SKM-1 treated with dmso at 0.1 percent for 144 hours (cell line): ENCODE results near the gene ST6GALNAC3.
"Not testable (repeated sequence)": the region's sequence is repeated elsewhere in the genome, so short reads cannot be mapped to it uniquely, and the experiment has no call there.

Source experiments
- DNase-seq: peaks from one replicate; lab custom pipeline; 2025; ENCODE audit not compliant: unreplicated experiment; lab: John Stamatoyannopoulos, UW

The ST6GALNAC3 gene

GRCh38 chr1:76073481-76073880 lies 1.1 kb upstream of the ST6GALNAC3 start:
- peak; percentile 15 for DNase-seq

DNA sequence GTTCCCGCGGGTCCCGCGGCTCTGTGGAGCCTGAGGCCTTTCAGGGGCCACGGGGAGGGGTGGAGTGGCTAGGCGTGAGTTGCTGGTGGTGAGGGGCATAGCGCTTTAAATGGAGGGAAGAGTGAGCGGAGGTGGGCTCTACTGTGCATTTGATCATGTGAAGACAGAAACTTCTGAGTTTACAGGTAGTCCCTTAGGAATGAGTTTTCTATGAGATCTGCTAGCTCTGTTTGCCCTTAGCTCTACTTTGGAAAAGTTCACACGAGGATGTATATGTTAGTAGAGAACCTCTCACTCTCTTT lies 593 bp downstream of the ST6GALNAC3 start:
- DNase-seq = no peak

DNA sequence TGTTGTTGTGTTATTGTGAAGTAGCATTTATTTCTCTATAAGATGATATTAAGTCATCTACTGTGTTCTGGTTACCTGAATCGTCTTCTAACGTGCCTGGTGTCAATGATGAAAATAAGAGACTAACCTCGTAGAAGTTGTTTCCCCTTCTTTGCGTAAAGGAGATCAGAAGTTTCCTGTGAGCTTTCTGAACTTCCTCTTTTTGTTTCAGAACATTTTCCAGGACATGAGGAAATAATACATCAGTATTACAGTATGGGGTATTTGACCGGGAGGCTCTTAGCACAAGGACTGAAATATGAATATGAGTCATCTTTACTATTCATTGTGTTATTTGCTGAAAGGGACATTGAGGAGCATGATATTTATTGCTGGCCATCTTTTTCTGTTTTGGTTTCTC lies 1.3 kb downstream of the ST6GALNAC3 start:
- DNase-seq = peak; percentile 97

DNA sequence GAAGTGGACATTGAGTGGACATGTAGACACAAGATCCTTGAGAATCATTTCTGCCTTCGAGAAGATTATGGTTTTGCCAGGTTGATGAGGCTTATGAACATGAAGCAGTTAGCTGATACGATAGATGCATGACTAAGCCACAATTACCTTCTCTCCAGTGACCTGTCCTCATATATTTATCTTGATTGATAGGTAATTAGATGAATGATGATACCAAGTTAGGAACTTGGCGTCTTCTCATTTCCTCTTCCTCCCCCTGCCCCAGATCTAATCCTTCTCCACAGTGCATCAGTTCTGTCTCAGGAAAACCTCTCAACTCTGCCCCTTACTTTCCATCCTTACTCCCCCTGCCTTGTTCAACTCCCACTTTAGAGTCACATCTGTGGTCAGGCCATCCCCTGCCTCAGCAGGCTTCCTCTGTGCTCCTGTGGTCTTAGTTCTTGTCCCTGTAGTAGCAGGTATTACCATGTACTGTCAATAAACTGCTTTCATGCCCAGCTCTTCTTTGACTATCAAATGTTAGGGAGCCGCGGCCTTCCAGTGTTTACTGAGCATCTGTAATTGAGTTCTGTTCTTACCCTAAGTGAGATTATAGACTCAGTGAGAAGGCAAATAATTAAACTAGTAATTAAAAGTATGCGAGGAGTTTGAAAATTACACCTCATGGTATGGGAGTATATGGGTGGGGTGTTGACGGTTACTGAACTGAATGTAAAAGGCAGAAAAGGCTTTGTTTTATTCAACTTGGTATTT lies 5.1 kb downstream of the ST6GALNAC3 start:
- no peak for DNase-seq

- DNase-seq = no peak
Observed at GRCh38 chr1:76080552-76081079, 6.1 kb downstream of the ST6GALNAC3 start.

- DNase-seq = no peak
Observed at GRCh38 chr1:76082062-76082461, 7.5 kb downstream of the ST6GALNAC3 start.

DNA sequence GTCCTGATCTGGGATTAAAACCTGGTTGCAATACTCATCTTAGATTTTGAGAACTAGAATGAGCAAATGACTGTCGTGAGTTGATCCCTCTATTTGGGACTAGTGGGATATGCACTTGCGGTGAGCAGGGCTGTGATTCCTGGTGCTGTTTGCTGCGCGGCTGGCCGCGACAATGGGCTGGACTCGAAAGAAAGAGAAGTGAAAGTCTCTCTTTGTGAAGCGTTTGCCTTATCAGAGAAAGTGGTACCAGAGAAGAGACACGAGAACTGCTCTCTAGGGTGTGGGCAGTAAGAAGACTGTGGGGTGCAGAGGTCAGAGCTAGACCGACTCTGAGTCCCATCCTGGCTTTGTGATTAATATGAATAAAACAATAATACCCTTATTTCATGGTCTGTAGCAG lies 8.6 kb downstream of the ST6GALNAC3 start:
- no peak for DNase-seq

DNA sequence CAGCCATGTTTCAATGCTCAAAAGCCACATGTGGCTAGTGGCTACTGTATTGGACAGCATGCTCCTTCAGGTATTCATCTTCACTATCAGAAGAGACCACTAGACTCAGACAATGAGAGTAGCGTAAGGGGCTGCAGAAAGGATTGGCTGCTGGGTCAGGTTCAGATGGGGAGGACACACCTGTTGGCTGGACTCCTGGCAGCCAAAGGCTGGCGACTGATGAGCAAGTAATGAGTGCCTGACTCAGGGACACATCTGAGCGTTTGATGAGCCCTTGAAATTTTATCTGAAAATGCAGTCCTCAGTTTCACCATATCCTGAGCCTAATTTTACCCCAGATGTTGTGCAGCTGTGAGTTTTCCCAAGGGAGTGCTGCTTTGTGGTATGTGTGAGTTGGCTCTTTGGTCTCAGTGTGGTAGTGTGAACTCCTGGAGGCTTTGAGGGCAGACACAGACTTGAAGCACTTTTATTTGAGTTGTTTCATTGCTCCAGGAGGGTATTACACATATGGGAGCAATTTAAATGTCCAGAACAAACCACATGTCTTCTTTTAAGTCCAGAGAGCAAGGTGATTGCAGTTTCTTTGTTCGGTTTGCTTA lies 9.6 kb downstream of the ST6GALNAC3 start:
- DNase-seq = no peak

DNA sequence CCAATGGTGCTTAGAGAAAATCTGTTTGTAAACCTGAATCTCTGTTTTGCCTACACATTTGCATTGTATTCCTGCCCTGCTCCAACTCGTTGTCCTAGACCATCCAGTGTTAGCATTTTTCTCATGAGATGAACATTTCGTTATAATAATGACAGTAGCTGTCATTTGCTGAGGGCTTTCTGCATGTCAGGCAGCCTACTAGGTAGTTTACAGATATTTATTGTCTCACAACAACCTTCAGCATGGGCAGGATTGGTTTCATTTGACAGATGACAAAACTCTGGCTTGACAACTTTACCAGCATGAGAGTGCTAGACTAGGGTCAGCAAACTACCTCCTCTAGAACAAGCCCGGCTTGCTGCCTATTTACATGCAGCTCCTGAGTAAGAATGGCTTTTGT lies 10.1 kb downstream of the ST6GALNAC3 start:
- no peak for DNase-seq

GRCh38 chr1:76086109-76086508 lies 11.6 kb downstream of the ST6GALNAC3 start:
- DNase-seq = no peak

DNA sequence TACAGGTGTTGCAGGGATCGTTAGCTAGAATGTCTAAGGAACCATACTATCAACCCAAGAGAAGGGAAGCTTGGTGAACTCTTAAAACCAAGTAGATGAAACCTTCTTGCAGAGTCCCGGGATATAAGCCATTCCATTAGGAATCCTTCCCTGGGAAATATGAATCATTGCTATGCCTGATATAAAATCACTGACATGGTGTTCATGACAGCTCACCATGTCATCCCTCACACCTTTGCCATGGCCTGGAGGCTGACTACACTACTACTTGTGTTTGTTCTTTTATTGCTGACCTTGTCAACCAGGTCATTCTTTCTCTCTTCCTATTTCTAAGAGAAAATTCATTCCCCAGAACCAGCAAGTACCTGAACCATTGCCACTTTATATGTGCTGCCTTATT lies 12.1 kb downstream of the ST6GALNAC3 start:
- no peak for DNase-seq

GRCh38 chr1:76090283-76091203 lies 16.0 kb downstream of the ST6GALNAC3 start:
- DNase-seq = peak; percentile 64

DNA sequence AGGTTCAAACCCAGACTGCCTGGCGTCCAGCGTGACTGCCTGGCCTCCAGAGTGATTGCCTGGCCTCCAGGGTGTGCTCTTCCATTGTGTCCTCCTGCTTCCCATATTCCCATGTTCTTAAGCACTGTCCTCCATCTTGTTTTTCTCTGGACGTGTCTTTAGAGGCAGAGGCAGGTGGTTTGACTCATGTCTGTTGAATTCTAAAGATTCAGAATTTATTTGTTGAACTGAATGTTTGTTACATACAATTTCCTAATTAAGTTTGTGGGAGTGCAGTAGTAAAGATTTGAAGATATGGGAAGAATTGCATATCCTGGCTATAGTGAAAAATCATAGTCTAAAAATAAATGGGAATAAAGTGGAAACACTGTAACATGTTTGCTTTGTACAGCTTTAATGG lies 18.3 kb downstream of the ST6GALNAC3 start:
- no peak for DNase-seq

DNA sequence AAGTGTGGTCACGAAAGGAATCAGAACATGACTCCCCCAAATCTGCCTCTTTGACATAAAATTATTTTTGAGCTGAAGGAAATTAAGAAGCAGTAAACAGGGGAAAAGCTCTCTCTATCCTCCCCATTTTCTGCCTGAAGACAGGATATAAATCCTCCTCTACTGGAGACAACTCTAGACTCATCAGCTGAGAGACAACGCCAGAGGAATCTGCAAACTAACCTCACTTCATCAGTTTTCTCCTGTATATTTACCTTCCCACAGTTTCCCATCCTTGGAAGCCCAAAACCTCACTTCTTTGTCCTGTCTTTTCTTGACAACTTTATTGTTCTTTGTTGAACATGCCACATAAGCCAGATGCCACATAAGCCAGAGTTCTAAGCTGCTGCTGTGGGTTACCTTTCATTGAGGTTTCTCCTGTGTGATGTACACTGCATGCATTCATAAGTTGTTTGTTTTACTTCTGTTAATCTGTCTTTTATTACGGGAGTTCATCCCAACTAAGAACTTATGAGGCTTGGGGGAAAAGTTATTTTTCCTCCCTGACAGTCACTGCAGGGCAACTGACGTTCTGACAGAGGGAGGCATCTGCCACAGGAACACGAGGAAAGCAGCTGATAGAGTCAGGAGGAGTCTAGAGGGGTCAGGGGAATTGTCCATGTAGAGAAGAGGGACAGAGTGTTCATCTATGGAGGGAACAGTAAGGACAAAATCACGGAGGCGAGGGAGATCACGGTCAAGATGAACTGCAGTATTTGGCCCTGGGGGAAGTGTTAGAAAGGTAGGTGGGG lies 19.2 kb downstream of the ST6GALNAC3 start:
- DNase-seq = no peak

DNA sequence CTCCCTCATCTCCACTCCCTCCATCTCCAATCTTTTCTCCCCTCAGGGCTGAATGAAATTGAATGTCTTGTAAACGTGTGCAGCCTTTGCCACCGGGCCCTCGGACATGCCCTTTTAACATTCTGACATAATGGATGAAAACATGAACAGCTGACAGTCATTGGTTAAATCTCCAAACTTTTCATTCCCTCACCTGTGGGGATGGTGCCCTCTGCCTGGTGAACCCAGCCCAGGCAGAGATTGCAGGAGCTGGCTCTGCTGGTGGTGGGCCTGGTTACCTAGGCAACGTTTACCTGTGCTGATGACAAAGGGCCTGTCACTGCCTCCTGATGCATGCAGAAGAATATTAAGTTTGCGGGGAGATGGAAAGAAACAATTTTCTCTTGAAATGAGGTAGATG lies 21.3 kb downstream of the ST6GALNAC3 start:
- DNase-seq = no peak

DNA sequence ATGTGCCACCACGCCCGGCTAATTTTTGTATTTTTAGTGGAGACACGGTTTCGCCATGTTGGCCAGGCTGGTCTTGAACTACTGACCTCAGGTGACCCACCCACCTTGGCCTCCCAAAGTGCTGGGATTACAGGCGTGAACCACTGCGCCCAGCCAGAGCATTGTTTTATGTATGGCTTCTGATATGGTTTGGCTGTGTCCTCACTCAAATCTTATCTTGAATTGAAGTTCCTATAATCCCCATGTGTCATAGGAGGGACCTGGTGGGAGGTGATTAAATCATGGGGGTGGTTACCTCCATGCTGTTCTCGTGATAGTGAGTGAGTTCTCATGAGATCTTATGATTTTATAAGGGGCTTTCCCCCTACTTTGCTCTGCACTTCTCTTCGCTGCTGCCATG lies 22.5 kb downstream of the ST6GALNAC3 start:
- DNase-seq = not testable (repeated sequence)

GRCh38 chr1:76098845-76099244 lies 24.3 kb downstream of the ST6GALNAC3 start:
- no peak for DNase-seq

GRCh38 chr1:76101548-76101947 lies 27.0 kb downstream of the ST6GALNAC3 start:
- no peak for DNase-seq

GRCh38 chr1:76102046-76102445 lies 27.5 kb downstream of the ST6GALNAC3 start:
- no peak for DNase-seq

DNA sequence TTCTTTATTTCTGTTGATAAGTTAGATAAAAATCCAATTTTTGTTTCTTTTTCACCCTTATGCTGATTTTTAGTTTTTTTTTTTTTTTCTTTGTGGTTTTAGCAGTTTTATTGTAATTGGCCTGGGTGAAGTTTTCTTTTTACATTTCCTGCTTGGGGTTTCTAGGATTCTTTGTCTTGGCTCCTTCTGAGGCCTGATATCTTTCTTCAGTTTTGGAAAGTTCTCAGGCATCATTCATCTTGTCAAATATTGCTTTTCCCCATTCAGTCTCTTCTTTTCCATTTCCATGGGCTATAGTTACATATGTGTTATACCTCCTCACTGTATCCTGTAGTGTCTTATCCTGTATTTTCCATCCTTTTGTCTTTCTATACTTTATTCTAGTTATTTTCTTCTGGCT lies 28.5 kb downstream of the ST6GALNAC3 start:
- no peak for DNase-seq

GRCh38 chr1:76105372-76105771 lies 30.8 kb downstream of the ST6GALNAC3 start:
- peak; percentile 45 for DNase-seq
